CD4-positive, CD25-positive, alpha-beta regulatory T cell (primary cell): Measurements from ENCODE around the gene ZMYM3. TPM values are rescaled to one million over a fixed set of nuclear protein-coding genes. Genes with fewer than 3 reads are reported as not detected.
"Not testable (repeated sequence)": the region's sequence is repeated elsewhere in the genome, so short reads cannot be mapped to it uniquely, and the experiment has no call there.

Experiments used
- ATAC-seq, 2 donors: fragments of 150-1000 bp; cut with Tn5 transposase; one replicate each; pipeline ENCODE4 v1.10.0; 2021; ENCODE audit warnings: low read depth in 2 of 2, moderate number of reproducible peaks in 2 of 2, moderate library complexity in 1 of 2
- DNase-seq, 3 donors: peaks; one replicate each; pipeline versions ENCODE4 v3.0.0 to v3.0.0-alpha.2; 2012 to 2022; ENCODE audit warnings: mixed read lengths in 1 of 3
- H3K27ac ChIP-seq: one replicate; pipeline ENCODE4 v1.7.0; 2013; ENCODE audit warnings: mild to moderate bottlenecking, low read length; ENCODE audit not compliant: insufficient read depth, poor library complexity, severe bottlenecking
- H3K27me3 ChIP-seq: one replicate; pipeline ENCODE4 v1.7.0; 2013; ENCODE audit warnings: low read length; ENCODE audit not compliant: control insufficient read depth, insufficient read depth
- H3K36me3 ChIP-seq: one replicate; pipeline ENCODE4 v1.7.0; 2013; ENCODE audit warnings: mild to moderate bottlenecking, low read length, moderate library complexity; ENCODE audit not compliant: control insufficient read depth, insufficient read depth
- H3K4me1 ChIP-seq: 2 replicates; pipeline ENCODE4 v1.7.0; 2013; ENCODE audit warnings: mild to moderate bottlenecking, low read length; ENCODE audit not compliant: insufficient read depth, control insufficient read depth, poor library complexity, severe bottlenecking
- H3K4me3 ChIP-seq: one replicate; pipeline ENCODE4 v1.7.0; 2013; ENCODE audit warnings: low read depth, mild to moderate bottlenecking, low read length, moderate library complexity
- H3K9me3 ChIP-seq, 2 experiments: 1 replicate in 1 of 2; 2 replicates in 1 of 2; pipeline ENCODE4 v1.7.0; 2013; ENCODE audit warnings: low read length in 2 of 2, mild to moderate bottlenecking in 1 of 2, moderate library complexity in 1 of 2; ENCODE audit not compliant: control insufficient read depth in 2 of 2
- H3K27ac Mint-ChIP-seq, 3 donors: one replicate each; pipeline ENCODE4 v1.8.0; 2020 to 2022; ENCODE audit warnings: mild to moderate bottlenecking in 3 of 3, mixed read lengths in 3 of 3, moderate library complexity in 2 of 3
- H3K27me3 Mint-ChIP-seq: one replicate; pipeline ENCODE4 v1.8.0; 2022; ENCODE audit warnings: mild to moderate bottlenecking, mixed read lengths
- H3K36me3 Mint-ChIP-seq: one replicate; pipeline ENCODE4 v1.8.0; 2020; ENCODE audit warnings: mixed read lengths
- H3K4me1 Mint-ChIP-seq, 4 donors: one replicate each; pipeline ENCODE4 v1.8.0; 2020 to 2022; ENCODE audit warnings: mixed read lengths in 4 of 4, mild to moderate bottlenecking in 1 of 4
- H3K4me3 Mint-ChIP-seq, 4 donors: one replicate each; pipeline ENCODE4 v1.8.0; 2020 to 2022; ENCODE audit warnings: mild to moderate bottlenecking in 4 of 4, mixed read lengths in 4 of 4, moderate library complexity in 3 of 4
- H3K9me3 Mint-ChIP-seq, 7 donors: one replicate each; pipeline ENCODE4 v1.8.0; 2020 to 2022; ENCODE audit warnings: mixed read lengths in 7 of 7, mild to moderate bottlenecking in 3 of 7, moderate library complexity in 2 of 7
- polyA plus RNA-seq, 4 donors: library from polyadenylated mRNA; unstranded; fragments of 300-500 nt; fragmentation: Illumina TruSeq; gene quantifications; one replicate each; pipeline ENCODE4 v1.2.3, GENCODE V29; 2021
- total RNA-seq: library from RNA; stranded (reverse); gene quantifications from one replicate; pipeline ENCODE4 v1.2.3, GENCODE V29; 2022

ZMYM3 gene
- total RNA-seq (19.5 TPM), polyA plus RNA-seq (1 to 10 TPM; 4.9 to 7.3 (median 6.3) TPM)

- peak within 1 kb of the TSS; percentile 88 to 99 (median 93) for H3K4me3 Mint-ChIP-seq
- Histone ChIP-seq H3K4me1 (peaks cover 22% of the 10 kb centered on the region), H3K36me3 (peaks cover 3% of the 10 kb centered on the region), H3K4me3 (peak within 1 kb of the TSS; percentile 81), H3K27me3 (no peaks in the 10 kb centered on the region), H3K27ac (peak within 1 kb of the TSS; percentile 86), H3K9me3 (no peaks in the 10 kb centered on the region)
- H3K4me1 Mint-ChIP-seq = peaks cover 0 to 33% (median 15%) of the 10 kb centered on the region in 4 donors
- DNase-seq (peak; percentile 73 to 89 (median 79)), ATAC-seq (peak; percentile 87 to 89)
- peak within 1 kb of the TSS; percentile 88 to 99 (median 94) for H3K27ac Mint-ChIP-seq
- no peaks in the 10 kb centered on the region for H3K9me3 Mint-ChIP-seq
- H3K27me3 Mint-ChIP-seq = no peaks in the 10 kb centered on the region
- peaks cover 4% of the 10 kb centered on the region for H3K36me3 Mint-ChIP-seq
These were observed at the start of gene ZMYM3 for GRCh38 chrX:71254092-71254963. Gene ZMYM3, minus strand, starts transcription at chrX:71254140. Its CDS starts 885 bp downstream, at chrX:71253255.

- H3K4me1 Mint-ChIP-seq = peaks cover 0 to 7% (median 4%) of the 10 kb centered on the region in 4 donors
- no peak overlapping the region for H3K4me3 Mint-ChIP-seq
- Histone ChIP-seq H3K27ac (no peak overlapping the region), H3K4me1 (no peaks in the 10 kb centered on the region), H3K27me3 (no peaks in the 10 kb centered on the region), H3K36me3 (peaks cover 27% of the 10 kb centered on the region), H3K9me3 (no peaks in the 10 kb centered on the region), H3K4me3 (no peak overlapping the region)
- no peaks in the 10 kb centered on the region for H3K9me3 Mint-ChIP-seq
- peaks cover 18% of the 10 kb centered on the region for H3K36me3 Mint-ChIP-seq
- peak overlapping the region in 1 of 3 donors; percentile 21 for H3K27ac Mint-ChIP-seq
- peaks cover 4% of the 10 kb centered on the region for H3K27me3 Mint-ChIP-seq
- DNase-seq (no peak), ATAC-seq (no peak)
These were observed 48.7 kb upstream of the ZMYM3 start for GRCh38 chrX:71302461-71303213.

DNA sequence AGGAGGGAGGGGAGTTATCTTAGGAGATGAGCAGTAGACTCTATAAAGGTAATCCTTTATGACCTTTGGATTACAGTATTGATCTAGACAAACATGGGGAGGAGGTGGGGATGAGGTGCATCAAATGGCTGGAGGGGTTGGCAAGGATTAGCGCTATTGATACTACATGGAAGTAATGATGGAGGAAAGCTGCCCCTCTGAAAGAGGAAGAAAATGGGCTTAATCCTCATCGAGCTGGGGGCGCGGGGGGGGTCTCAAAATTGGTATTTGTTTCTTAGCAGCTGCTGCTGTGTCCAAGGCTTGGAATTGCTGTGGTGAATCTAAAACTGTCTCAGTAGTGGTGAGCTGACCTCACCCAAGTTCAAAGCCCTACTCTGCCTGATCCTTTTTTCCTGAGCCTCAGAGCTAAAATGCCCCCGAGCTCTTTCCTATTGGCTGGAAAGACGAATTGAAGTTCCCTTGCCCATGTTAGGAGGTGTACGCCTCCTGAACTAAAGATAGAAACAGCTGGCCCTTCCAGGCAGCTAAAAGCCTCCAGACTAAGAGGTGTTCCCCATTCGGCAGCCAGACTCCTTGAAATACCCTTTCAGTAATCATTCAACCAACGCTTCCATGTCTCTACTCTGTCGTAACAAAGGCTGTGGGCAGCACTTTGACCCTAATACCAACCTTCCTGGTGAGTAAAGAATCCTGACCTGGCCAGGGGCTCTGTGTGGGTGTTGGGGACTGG, 47.4 kb upstream of the ZMYM3 start, which contains the start of gene ITGB1BP2:
TSS of gene ITGB1BP2 (plus strand) at position 556 of the 730 bp plus-strand sequence. CDS start at position 613, 57 bp downstream.
- no peaks in the 10 kb centered on the region for H3K27me3 ChIP-seq
- no peaks in the 10 kb centered on the region for H3K9me3 ChIP-seq
- peaks cover 39% of the 10 kb centered on the region for H3K36me3 ChIP-seq
- no peak for DNase-seq
- no peaks in the 10 kb centered on the region for H3K9me3 Mint-ChIP-seq
- peaks cover 18% of the 10 kb centered on the region for H3K36me3 Mint-ChIP-seq
- no peak for ATAC-seq
- H3K27me3 Mint-ChIP-seq = peaks cover 4% of the 10 kb centered on the region
- H3K4me3 ChIP-seq = no peak within 1 kb of the TSS
- peak within 1 kb of the TSS in 2 of 3 donors; percentile 6 to 67 for H3K27ac Mint-ChIP-seq
- H3K27ac ChIP-seq = no peak within 1 kb of the TSS
- no peaks in the 10 kb centered on the region for H3K4me1 ChIP-seq
- peaks cover 0 to 7% (median 4%) of the 10 kb centered on the region in 4 donors for H3K4me1 Mint-ChIP-seq
- no peak within 1 kb of the TSS for H3K4me3 Mint-ChIP-seq

DNA sequence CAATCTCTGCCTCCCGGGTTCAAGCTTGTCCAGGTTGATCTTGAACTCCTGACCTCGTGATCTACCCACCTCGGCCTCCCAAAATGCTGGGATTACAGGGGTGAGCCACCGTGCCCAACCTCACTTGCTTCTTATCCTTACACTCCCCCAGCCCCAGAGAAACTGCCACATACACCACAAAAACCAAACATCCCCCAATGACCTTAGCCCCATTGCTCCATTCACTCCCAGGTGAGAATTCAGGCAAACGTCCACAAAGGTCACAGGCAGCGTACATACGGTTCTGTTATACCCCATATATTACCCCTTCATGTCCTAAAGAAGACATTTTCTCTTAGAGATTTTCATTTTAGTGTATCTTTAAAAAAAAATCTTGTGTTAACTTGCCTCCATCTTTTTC, 46.6 kb upstream of the ZMYM3 start:
- not testable (repeated sequence) for H3K27me3 Mint-ChIP-seq, H3K4me3 Mint-ChIP-seq, H3K4me3 ChIP-seq, H3K4me1 ChIP-seq, H3K27ac ChIP-seq, ATAC-seq, H3K9me3 ChIP-seq, DNase-seq, H3K27me3 ChIP-seq, H3K4me1 Mint-ChIP-seq, H3K27ac Mint-ChIP-seq, H3K9me3 Mint-ChIP-seq
- peaks cover 42% of the 10 kb centered on the region for H3K36me3 ChIP-seq
- H3K36me3 Mint-ChIP-seq = peaks cover 18% of the 10 kb centered on the region

DNA sequence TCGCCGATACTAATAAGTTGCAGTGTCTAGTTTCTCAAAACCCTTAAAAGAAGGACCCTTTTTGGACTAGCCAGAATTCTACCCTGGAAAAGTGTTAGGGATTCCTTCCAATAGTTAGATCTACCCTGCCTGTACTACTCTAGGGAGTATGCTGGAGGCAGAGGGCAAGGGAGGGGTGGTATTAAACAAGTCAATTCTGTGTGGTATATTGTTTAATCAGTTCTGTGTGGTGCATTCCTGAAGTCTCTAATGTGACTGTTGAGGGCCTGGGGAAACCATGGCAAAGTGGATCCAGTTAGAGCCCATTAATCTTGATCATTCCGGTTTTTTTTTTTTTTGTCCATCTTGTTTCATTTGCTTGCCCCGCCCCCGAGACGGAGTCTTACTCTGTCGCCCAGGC, 46.1 kb upstream of the ZMYM3 start:
- not testable (repeated sequence) for DNase-seq, H3K27ac Mint-ChIP-seq, H3K27me3 ChIP-seq, H3K9me3 Mint-ChIP-seq, H3K27me3 Mint-ChIP-seq, H3K27ac ChIP-seq, H3K4me1 Mint-ChIP-seq, H3K4me1 ChIP-seq, ATAC-seq, H3K9me3 ChIP-seq, H3K4me3 ChIP-seq
- H3K36me3 ChIP-seq = peaks cover 42% of the 10 kb centered on the region
- H3K4me3 Mint-ChIP-seq = peak overlapping the region in 1 of 4 donors; percentile 54
- peaks cover 18% of the 10 kb centered on the region for H3K36me3 Mint-ChIP-seq

GRCh38 chrX:71298119-71298518, 44.2 kb upstream of the ZMYM3 start:
- H3K36me3 Mint-ChIP-seq = peaks cover 23% of the 10 kb centered on the region
- peaks cover 57% of the 10 kb centered on the region for H3K36me3 ChIP-seq
- no peak for ATAC-seq

GRCh38 chrX:71296806-71297205, 42.9 kb upstream of the ZMYM3 start:
- no peak overlapping the region for H3K27ac ChIP-seq
- H3K27me3 ChIP-seq = no peaks in the 10 kb centered on the region
- Mint-ChIP-seq H3K4me1 (peaks cover 0 to 2% (median 0%) of the 10 kb centered on the region in 4 donors), H3K36me3 (peaks cover 23% of the 10 kb centered on the region), H3K4me3 (no peak overlapping the region), H3K27me3 (no peaks in the 10 kb centered on the region), H3K27ac (no peak overlapping the region), H3K9me3 (no peaks in the 10 kb centered on the region)
- ATAC-seq (no peak), DNase-seq (no peak)
- no peaks in the 10 kb centered on the region for H3K4me1 ChIP-seq
- H3K36me3 ChIP-seq = peaks cover 65% of the 10 kb centered on the region
- H3K4me3 ChIP-seq = no peak overlapping the region
- no peaks in the 10 kb centered on the region for H3K9me3 ChIP-seq

More at GRCh38 chrX:71298119-71298518, 44.2 kb upstream of the ZMYM3 start:
- Mint-ChIP-seq H3K4me3 (no peak overlapping the region), H3K27me3 (no peaks in the 10 kb centered on the region), H3K9me3 (no peaks in the 10 kb centered on the region), H3K4me1 (peaks cover 0 to 7% (median under 1%) of the 10 kb centered on the region in 4 donors), H3K27ac (peak overlapping the region in 1 of 3 donors; percentile 12)
- Histone ChIP-seq H3K4me3 (no peak overlapping the region), H3K9me3 (no peaks in the 10 kb centered on the region), H3K27me3 (no peaks in the 10 kb centered on the region), H3K4me1 (no peaks in the 10 kb centered on the region), H3K27ac (no peak overlapping the region)
- no peak for DNase-seq
